Measurements from ENCODE around the gene BEGAIN.
"Not testable (repeated sequence)": the region's sequence is repeated elsewhere in the genome, so short reads cannot be mapped to it uniquely, and the experiment has no call there.

The BEGAIN gene

DNA sequence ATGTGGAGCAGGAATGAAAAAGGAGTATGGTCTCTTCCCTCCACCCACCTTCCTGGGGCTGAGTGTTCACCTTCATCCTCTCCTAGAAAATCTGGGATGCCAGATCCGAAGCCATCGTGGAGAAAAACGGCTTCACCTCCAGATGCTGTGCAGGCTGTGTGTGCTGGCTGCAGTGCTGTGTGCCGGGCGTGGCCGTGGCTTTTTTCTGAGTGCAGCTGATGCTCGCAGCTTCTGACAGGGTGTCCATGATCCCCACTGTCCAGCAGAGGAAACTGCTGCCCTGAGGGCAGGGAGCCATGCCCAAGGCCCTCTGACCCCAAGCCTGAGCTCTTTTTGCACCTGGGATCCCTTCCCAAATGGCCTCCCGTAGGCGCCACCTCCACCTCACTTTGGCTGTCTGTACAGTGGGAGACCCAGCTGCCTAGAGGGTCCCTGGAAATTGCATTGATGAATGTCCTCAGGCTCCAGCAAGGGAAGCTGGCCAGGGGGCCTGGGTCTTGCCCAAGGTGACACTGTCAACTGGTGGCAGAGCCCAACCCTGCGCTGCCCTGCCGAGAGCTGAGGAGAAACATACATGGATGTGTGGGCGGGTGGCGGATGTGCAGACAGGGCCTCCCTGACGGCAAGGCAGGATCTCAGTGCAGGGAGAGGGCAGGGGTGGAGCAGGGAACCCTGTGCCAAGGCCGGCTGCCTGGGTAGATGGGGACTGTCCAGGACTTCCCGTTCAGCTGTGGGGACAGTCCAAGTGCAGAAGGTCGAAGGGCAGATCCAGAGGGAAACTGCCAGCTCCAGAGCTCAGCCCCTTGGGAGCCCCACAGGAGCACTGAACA lies 53.3 kb downstream of the BEGAIN start:
- no peak for DNase-seq

DNA sequence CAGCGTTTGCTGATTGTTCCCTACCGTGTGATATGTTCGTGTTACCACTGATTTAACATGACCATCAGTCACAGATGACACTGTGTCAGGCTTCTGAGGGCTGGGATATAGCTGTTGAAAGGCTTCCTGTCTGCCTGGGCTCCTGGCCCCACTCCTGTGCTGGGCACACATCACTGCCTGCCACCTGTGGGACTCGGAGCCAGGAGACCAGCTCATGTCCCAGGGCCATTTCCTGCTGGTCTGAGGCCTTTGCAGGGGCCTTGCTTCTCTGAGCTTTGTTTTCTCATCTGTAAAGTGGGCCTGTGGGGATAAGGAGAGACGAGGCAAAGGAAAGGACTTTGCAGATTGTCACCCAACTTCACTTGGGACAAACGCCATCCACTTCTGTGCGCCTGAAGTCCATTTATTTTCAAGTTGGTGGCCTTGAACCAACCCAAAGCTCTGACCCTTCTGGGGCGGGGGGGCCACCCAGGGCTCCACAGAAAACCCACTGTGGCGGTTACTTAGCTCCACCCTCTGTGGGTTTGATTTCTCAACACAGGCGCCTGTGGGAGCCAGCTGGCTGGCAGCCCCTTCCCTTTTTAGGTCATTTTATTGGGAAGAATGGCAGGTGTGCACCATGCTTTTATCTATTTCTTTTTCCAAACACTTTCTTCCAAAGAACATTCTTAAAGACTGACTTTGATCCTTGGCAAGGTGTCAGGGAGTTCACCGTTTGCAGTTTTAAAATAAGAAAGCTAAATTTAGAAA lies 54.1 kb downstream of the BEGAIN start:
- DNase-seq: no peak

DNA sequence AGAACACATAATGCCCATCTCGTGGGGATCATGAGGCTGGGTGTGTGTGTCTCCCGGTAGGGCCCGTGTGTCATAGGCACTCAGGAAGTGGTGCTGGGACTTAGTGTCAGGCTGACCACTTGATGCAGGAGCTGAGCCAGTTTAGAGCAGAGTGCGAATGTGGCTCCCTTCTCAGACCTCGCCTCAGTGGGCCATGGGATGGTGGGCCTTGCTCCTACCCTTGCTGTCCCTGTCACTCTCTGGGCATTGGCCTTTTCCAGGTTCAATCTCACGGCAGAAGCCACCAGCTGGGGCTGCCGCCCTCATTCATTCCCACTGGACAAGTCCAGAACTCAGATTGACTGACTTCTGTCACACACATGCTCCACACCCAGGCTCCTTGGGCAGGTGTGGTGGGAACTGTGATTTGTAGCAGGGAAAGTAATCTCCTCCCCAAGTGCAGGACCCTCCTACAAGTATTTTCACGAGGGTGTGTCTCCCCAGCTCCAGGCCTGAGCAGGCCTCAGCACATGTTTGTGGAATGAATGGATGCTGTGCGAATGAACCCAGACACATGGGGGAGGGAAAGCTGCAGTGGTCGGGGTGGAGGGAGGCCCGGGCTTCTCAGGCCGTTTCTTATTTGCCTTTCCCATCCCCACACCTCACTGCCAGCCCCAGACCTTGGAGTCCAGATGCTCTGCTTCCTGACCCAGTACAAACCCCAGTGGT lies 54.9 kb downstream of the BEGAIN start:
- DNase-seq: no peak

DNA sequence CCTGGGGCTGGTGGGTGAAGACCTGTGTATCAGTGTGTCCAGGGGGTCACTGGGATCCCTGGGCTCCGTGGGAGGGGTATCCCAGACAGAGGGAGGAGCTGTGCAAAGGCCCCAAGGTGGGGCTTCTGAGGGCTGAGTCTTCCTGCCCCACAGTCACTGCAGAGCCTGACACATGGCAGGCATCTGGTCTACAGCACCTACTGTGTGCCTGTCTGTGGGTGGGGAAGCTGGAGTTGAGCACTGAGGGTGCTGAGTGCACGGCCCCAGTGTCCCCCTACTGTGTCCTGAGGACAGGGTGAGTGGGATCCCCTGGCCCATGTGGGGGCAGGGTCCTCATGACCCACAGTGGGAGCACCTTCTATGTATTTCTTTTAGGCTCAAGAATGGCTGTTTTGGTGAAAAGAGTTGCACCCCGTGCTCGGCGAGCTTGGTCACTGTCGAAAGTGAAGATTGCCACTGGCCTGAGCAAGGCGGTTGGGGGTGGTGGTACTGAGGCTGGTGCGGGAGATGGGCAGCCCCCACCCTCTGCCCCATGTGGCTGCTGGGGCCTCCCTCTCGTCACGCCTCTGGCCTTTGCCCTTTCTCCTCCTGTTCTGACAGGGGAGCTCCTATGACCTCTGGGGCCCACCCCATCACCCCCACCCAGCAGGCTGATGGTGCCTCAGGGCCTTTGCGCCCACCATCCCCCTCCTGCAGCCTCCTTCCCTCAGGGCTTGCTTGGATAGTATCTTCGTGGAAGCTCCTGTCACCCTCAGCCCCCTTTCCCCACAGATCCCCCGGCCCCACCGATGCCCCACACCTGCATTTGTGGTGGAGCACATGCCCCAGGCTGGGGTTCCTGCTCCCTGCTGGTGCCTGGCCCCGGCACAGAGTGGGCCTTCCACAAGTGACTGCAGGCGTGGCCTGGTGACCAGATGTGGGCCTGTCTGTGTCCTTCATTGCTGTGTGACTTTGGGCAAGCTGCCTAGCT lies 55.8 kb downstream of the BEGAIN start:
- DNase-seq: no peak

DNA sequence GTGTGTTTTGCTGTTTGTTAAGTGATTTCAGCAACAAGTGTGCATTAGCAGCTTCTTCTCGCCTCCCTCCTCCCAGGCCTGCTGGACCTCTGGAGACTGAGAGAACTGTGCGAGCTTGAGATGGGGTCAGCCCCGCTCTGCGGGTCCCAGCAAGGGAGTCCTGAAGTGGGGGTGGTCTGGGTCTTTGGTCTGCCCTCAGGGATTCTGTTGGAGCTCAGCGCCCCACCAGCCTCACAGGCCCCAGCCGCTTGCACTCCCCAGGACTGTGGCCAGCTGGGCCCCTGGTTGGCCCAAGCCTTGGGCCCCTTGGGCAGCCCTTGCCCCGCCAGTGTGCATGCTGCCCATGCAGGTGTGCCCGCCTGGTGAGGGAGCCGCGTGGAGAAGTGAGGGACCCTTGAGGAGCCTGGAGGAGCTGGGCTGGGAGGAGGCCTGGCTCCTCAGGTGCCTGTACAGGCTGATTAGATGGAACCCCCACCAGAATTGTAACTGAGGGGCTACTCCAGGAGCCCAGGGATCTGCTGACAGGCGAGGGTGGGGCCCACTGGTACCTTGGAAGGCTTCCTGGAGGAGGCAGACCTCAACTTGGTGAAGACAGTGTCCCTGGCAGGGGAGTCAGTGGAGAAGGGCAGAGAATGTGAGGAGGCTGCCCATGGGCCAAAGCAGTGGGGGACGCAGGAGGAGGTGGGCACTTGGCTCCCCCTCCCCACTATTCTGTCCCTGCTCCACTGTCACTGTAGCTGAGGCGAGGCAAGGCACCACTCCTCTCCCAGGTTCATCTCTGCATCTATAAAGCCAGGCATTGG lies 56.7 kb downstream of the BEGAIN start:
- no peak for DNase-seq

DNA sequence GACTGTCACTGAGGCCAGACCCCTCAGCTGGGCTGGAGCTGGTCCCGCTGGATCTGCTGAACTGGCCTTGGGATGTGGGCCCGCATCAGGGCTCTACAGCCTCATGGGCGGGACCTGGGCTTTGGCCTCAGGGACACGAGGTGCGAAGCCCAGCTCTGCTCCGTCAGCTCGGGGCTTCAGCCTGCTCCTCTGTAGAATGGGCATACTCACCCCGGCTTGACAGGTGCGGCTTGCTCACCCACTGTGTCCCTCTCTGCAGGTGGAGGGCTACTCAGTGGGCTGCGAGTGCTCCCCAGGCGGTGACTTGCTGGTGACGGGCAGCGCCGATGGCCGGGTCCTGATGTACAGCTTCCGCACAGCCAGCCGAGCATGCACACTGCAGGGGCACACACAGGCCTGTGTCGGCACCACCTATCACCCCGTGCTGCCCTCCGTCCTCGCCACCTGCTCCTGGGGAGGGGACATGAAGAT lies 57.6 kb downstream of the BEGAIN start:
- DNase-seq: no peak

DNA sequence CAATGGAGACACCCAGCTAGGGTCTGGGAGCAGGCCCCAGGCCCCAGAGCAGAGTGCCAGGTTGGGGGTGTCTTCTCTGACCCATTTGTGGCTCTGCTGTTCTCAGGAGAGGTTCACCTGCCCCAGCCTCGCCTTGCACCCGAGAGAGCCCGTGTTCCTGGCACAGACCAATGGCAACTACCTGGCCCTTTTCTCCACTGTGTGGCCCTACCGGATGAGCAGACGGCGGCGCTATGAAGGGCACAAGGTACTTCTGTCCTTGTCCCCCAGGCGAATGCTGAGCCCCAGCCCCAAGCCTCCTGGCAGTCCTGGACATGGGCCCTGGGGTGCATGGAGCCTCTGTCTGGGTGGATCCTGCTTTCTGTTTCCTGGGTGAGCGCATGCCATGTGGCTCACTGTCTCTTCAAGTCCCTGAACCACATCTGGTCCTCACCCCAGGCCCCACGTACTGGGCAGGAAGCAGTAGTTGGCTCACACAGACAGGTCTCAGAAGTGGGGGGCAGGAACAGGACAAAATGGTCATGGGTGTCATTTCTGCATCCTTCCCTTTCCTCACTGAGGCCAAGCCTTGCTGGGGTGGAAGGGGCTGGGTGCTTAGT lies 58.2 kb downstream of the BEGAIN start:
- no peak for DNase-seq

DNA sequence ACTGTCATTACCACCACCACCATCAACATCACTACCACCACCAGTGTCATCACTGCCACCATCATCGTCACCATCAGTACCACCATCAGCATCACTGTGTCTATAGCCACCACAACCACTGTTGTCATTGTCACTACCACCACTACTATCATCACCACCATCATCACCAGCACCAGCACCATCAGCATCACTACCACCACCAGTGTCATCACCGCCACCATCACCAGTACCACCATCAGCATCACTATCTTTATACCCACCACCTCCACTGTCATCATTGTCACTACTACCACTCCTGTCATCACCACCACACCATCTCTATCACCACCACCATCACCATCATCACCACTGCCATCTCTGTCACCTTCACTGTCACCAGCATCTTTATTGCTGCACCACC lies 60.6 kb downstream of the BEGAIN start:
- no peak for DNase-seq

DNA sequence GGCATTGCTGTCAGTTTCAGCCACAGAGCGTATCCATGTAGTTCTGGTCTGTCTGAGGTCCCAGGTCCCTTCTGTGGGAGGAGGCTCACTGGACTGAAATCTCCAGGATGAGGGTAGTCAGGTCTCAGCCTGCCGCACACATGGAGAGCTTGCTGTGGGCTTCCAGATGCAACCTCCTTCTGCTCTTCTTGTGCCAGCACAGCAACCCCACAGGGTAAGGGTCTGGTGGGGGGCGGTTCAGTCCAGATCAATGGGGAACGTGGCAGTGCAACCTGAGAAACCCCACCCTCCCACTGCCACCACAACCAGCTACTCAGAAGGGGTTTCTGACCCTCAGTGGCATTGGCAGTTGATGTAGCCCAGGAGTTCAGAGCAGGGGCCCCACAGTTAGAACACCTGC lies 61.2 kb downstream of the BEGAIN start:
- DNase-seq: no peak

DNA sequence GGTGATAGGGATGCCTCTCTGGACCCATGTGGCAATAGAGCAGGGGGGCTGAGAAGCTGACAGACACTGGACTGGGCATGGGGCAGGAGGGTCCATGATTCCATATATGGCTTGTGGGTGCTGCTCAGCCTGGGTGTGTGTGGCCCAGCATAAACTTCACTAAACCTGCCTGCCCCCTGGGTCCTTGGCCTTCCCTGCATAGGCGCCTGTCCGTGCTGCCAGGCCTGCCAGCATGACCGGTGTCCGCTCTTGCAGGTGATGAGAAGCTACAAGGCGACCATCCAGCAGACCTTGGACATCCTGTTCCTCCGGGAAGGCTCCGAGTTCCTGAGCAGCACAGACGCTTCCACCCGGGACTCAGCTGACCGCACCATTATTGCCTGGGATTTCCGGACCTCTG lies 61.6 kb downstream of the BEGAIN start:
- DNase-seq: no peak

DNA sequence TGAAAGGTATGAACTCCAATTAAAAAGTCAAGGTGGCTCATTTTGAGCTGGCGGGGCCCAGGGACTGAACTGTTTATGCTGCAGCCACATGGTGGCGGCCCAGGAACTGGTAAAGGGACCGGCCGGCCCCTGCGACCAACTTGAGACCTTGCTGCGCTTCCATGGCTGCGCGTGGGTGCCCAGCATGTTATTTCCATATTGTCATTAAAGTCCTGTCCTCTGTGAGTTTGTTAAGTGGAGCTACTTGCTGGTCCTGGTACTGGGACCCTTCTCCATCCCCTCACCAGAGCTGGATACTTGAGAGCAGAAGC lies 62.3 kb downstream of the BEGAIN start:
- DNase-seq: no peak

DNA sequence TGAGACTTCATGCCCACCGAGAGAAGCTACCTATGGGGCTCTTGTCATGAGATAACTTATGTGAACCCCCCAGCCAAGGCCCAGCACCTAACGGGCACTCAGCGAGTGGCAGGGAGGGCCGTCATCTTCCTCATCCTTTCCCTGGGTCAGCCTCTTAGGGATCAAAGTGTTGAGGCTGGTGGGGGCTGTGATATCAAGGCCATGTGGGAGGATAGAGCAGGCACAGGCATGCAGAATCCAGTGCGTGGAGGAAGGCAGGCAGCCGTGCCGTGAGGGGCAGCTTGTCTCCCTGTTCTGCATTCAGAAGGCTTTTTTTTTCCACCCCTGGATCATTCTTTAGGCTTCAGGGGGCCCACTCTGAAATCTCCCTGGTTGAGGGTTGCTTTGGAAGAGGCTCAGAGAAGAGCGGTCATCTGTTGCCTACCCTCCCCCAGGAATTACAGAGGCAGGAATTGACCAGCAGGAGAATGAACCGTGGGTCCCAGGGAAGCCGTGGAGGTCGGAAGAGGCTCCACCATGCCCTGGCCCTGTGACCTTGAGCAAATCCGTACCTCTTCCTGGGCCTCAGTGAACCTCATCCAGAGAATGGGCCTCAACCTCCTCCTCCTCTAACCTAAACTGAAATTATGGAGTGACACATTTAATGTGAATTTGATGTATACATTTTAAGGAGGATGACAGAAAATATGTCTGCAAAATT lies 62.8 kb downstream of the BEGAIN start:
- no peak for DNase-seq

DNA sequence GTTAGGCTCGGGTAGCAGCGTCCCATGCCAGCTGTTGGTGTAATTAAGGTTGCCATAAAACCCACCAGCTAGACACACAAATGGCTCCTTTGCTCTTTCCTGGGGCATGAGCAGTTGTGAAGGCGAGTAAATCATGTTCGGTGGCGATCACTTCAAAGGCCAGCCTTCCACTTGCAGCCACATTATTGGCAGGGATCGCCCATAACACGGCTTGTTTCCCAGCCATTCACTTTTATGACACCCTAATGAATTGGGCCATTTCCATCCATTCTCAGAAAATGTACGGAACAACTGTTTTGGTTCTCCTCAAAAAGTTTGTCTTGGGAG lies 63.4 kb downstream of the BEGAIN start:
- DNase-seq: no peak

DNA sequence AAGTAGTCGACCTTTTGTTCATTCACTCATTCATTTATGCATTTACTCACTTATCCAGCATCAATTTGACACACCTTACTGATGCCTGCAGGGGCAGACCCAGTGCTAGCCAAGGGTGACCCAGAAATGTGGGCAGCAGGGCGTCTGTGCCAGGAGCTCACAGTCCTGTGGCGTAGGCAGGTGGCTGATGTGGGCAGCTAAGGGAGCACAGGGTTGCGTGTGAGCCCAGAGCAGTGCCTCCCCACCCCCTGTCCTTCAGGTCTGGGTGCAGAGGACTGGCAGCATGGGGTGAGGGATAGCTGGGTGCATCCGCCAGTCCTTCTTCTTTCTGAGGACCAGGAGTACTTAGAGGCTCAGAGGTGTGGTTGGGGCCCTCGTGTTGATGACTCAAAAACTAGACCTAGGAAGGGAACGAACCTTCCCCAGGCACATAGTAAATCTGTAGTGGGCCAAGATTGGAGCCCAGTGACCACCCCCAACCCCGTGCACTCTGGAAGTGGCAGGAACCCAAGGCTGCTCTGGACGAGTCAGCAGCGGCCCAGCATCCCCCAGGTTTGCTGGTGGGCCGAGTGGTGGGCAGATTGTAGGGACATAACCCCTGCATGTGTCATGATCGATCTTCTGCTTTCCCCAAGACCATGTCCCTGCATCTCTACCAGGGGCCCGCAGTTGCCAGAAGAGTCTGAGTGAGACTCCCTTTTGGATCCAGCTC lies 63.9 kb downstream of the BEGAIN start:
- no peak for DNase-seq

DNA sequence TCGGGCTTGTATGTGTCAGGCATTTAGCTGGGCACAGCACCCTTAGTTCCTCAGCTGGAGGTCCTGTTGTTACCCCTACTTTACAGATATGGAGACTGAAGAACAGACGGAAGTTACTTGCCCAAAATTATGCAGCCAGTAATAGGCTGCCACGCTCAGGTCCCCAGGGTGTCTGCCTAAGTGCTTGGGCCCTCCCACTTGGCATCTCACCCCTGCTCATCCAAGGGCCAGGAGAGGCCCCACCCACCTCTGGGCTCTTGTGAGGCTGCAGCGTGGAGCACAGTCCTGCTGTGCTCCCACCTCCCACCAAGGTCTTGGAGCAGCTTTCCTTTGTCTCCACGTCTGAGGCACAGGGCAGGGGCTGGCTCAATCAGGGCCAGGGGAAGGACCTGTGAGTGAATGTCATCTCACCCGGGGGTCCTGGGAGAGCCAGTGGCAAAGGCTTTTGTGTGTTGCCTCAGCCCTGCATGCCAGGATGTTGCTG lies 64.6 kb downstream of the BEGAIN start:
- no peak for DNase-seq

DNA sequence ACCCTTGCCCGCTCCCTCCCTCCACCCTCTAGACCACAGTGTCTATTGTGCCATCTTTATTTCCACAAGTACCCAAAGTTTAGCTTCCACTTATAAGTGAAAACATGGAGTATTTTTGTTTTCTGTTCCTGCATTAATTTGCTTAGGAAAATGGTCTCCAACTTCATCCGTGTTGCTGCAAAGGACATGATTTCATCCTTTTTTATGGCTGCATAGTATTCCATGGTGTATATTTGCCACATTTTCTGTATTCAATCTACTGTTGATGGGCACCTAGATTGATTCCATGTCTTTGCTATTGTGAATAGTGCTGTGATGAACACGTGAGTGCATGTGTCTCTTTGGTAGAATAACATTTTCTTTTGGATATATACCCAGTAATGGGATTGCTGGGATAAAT lies 81.2 kb downstream of the BEGAIN start:
- DNase-seq: not testable (repeated sequence)

DNA sequence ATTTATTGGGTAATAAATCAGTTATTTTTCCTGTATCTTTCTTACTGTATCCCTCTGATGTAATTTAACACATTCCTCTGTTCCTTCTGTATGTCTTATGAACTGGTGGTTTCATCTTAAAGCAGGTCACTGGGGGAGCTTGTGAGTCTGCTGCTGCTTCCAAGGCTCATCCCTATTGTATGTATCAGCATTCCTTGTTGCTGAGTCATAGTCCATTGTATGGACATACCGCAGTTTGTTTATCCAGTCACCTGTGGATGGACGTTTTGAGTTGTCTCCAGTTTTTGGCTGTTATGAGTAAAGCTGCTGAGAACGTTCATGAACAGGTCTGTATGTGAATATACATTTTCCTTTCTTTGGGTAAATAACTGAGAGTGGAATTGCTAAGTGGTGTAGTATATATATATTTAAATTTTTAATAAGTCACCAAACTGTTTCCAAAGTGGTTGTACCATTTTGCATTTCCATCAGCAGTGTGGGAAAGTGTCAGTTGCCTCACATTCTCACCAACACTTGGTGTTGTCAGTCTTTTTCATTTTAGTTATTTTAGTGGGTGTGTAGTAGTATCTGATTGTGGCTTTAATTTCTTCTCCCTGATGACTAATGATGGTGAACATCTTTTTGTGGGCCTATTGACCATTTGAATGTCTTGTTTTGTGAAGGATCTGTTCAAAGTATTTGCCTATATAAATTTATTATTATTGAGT lies 82.7 kb downstream of the BEGAIN start:
- no peak for DNase-seq

DNA sequence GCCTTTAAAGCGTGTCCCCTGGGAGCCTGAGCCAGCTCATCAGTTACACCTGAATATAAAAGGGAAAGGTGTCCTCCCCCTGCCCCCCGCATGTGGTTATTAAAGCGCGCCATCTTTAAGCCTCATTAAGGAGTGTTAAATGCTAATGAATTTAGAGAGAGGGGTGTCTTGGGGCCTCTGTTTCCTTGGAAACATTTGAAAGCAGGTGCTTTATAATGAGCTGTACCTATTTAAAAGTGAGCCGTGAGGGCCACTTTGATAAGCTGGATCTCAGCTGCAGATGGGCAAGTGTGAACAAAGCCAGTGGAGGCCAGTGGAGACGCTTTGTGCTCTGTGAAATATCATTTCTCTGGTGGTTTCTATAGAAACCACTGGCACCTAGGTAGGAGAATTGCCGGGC lies 84.0 kb downstream of the BEGAIN start:
- DNase-seq: no peak

DNA sequence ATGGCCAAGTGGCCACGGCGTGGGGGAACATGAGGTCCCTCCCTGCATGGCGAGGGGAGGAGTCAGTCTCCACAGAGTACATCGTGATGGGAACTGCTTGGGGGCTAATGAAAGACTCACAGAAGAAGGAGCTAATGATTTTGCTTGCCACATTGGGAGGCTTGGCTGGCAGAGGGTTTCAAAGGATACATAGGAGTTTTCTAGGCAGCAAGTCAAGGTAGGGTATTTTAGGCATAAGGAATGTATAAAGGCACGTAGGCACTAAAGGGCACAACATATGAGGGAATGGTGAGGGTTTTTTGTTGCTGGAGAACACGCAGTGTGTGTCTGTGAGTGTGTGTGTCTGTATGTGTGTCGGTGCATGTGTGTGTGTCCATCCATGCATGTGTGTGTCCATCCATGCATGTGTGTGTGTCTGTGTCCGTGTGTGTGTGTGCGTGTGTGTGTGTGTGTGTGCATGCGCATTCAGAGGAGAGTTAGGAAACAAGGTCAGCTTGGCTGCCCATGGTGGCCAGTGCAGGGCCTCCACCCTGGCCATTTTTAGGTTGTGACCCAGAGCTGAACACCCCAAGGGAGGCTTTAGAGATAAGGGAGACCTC lies 84.5 kb downstream of the BEGAIN start:
- DNase-seq: no peak
